CD14-positive monocyte (primary cell): ENCODE measurements around the gene RAB21. TPM values are rescaled to one million over a fixed set of nuclear protein-coding genes. Genes with fewer than 3 reads are reported as not detected.

Experiments used
- DNase-seq, 3 donors: peaks; one replicate each; pipeline ENCODE4 v3.0.0-alpha.2; 2011 to 2022
- H2AFZ ChIP-seq: 2 replicates; pipeline ENCODE4 v1.6.0; 2012; ENCODE audit warnings: mild to moderate bottlenecking, low read depth, low read length, inconsistent platforms; ENCODE audit not compliant: insufficient read depth, poor library complexity, severe bottlenecking
- H3K27ac ChIP-seq, 2 donors: 1 replicate in 1 of 2; 2 replicates in 1 of 2; pipeline ENCODE4 v1.5.1; 2012 to 2013; ENCODE audit warnings: low read length in 2 of 2, control low read depth in 1 of 2, inconsistent platforms in 1 of 2, low read depth in 1 of 2, mild to moderate bottlenecking in 1 of 2
- H3K27me3 ChIP-seq, 2 donors: one replicate each; pipeline versions ENCODE4 v1.6.0 to v1.6.1; 2011 to 2013; ENCODE audit warnings: low read length in 2 of 2; ENCODE audit not compliant: control insufficient read depth in 2 of 2, insufficient read depth in 2 of 2
- H3K36me3 ChIP-seq, 2 donors: replicated peaks in 1 of 2; 1 replicate in 1 of 2; 2 replicates in 1 of 2; pipeline versions ENCODE4 v1.5.1 to v1.6.1; 2012 to 2013; ENCODE audit warnings: low read length in 2 of 2, control low read depth in 1 of 2, inconsistent platforms in 1 of 2, mild to moderate bottlenecking in 1 of 2; ENCODE audit not compliant: insufficient read depth in 2 of 2, control insufficient read depth in 1 of 2
- H3K4me1 ChIP-seq, 2 donors: 1 replicate in 1 of 2; 2 replicates in 1 of 2; pipeline versions ENCODE4 v1.5.1 to v1.6.1; 2012 to 2013; ENCODE audit warnings: low read length in 2 of 2, control low read depth in 1 of 2, inconsistent platforms in 1 of 2, mild to moderate bottlenecking in 1 of 2, moderate library complexity in 1 of 2; ENCODE audit not compliant: insufficient read depth in 2 of 2, control insufficient read depth in 1 of 2
- H3K4me2 ChIP-seq: replicated peaks from 2 replicates; pipeline ENCODE3; 2012; ENCODE audit warnings: low read length, moderate library complexity, mild to moderate bottlenecking; ENCODE audit not compliant: poor library complexity, severe bottlenecking; ENCODE audit errors: extremely low read depth
- H3K4me3 ChIP-seq, 3 experiments: fragments of 200-600 bp in 1 of 3; sonication (generic) in 1 of 3; replicated peaks in 1 of 3; 1 replicate in 2 of 3; 2 replicates in 1 of 3; pipeline ENCODE4 v1.5.1; 2011 to 2013; ENCODE audit warnings: low read length in 3 of 3, mild to moderate bottlenecking in 3 of 3, control low read depth in 2 of 3, low read depth in 2 of 3, inconsistent platforms in 1 of 3, moderate library complexity in 1 of 3
- H3K79me2 ChIP-seq: 2 replicates; pipeline ENCODE4 v1.6.0; 2012; ENCODE audit warnings: mild to moderate bottlenecking, control low read depth, inconsistent platforms, low read length, moderate library complexity; ENCODE audit not compliant: insufficient read depth
- H3K9ac ChIP-seq: 2 replicates; pipeline ENCODE4 v1.6.0; 2017; ENCODE audit warnings: low read length, mild to moderate bottlenecking; ENCODE audit not compliant: insufficient read depth, poor library complexity, severe bottlenecking
- H3K9me3 ChIP-seq, 2 donors: replicated peaks in 1 of 2; 1 replicate in 1 of 2; 2 replicates in 1 of 2; pipeline versions ENCODE4 v1.5.1 to v1.6.1; 2012 to 2013; ENCODE audit warnings: low read length in 2 of 2, control low read depth in 1 of 2; ENCODE audit not compliant: control insufficient read depth in 1 of 2, insufficient read depth in 1 of 2
- H4K20me1 ChIP-seq: 2 replicates; pipeline ENCODE4 v1.6.0; 2012; ENCODE audit warnings: mild to moderate bottlenecking, low read length, control low read depth, moderate library complexity; ENCODE audit not compliant: insufficient read depth
- H3K27ac Mint-ChIP-seq, 7 donors: one replicate each; pipeline ENCODE4 v1.8.0; 2020; ENCODE audit warnings: mild to moderate bottlenecking in 7 of 7, mixed read lengths in 7 of 7, moderate library complexity in 6 of 7, inconsistent platforms in 2 of 7
- H3K27me3 Mint-ChIP-seq, 3 donors: one replicate each; pipeline ENCODE4 v1.8.0; 2021 to 2022; ENCODE audit warnings: low read depth in 3 of 3, mild to moderate bottlenecking in 3 of 3, mixed read lengths in 3 of 3, moderate library complexity in 3 of 3, inconsistent platforms in 1 of 3
- H3K36me3 Mint-ChIP-seq, 2 donors: one replicate each; pipeline ENCODE4 v1.8.0; 2020; ENCODE audit warnings: mixed read lengths in 2 of 2, inconsistent platforms in 1 of 2, mild to moderate bottlenecking in 1 of 2
- H3K4me1 Mint-ChIP-seq: one replicate; pipeline ENCODE4 v1.8.0; 2020; ENCODE audit warnings: mild to moderate bottlenecking, mixed read lengths
- H3K4me3 Mint-ChIP-seq, 2 donors: one replicate each; pipeline ENCODE4 v1.8.0; 2020; ENCODE audit warnings: mild to moderate bottlenecking in 2 of 2, mixed read lengths in 2 of 2, moderate library complexity in 1 of 2
- H3K9me3 Mint-ChIP-seq, 7 donors: one replicate each; pipeline ENCODE4 v1.8.0; 2020 to 2022; ENCODE audit warnings: mixed read lengths in 7 of 7, mild to moderate bottlenecking in 6 of 7, moderate library complexity in 6 of 7, inconsistent platforms in 2 of 7
- WGBS: methylation state at CpG from one replicate; pipeline ENCODE4 v1.1.5; 2013; ENCODE audit warnings: missing lambda C conversion rate; ENCODE audit not compliant: insufficient coverage; 5-methylcytosine and 5-hydroxymethylcytosine counted together
- intact Hi-C, 2 donors: fragments of 100-400 bp; cut with micrococcal nuclease; formaldehyde crosslinking; loops; one replicate each; pipeline versions ENCODE4 v1.15.0 to v1.15.1; 2023
- polyA plus RNA-seq, 3 donors: library from polyadenylated mRNA; depleted of rRNA in 1 of 3; unstranded in 2 of 3; stranded (reverse) in 1 of 3; fragments of 300-500 nt in 2 of 3; fragments of >200 nt in 1 of 3; fragmentation: Illumina TruSeq in 2 of 3; gene quantifications; 1 replicate in 2 of 3; 2 replicates in 1 of 3; pipeline ENCODE4 v1.2.3, GENCODE V29; 2012 to 2021
- TF ChIP-seq, protein P1 (sequence below): fragments of 200-600 bp; IDR thresholded peaks from one replicate; pipeline ENCODE4 v1.8.0; 2022; ENCODE audit warnings: antibody characterized with exemption, mild to moderate bottlenecking

RAB21 gene
- polyA plus RNA-seq, 3 donors = 10.8 to 36.0 (median 31.1) TPM

DNA sequence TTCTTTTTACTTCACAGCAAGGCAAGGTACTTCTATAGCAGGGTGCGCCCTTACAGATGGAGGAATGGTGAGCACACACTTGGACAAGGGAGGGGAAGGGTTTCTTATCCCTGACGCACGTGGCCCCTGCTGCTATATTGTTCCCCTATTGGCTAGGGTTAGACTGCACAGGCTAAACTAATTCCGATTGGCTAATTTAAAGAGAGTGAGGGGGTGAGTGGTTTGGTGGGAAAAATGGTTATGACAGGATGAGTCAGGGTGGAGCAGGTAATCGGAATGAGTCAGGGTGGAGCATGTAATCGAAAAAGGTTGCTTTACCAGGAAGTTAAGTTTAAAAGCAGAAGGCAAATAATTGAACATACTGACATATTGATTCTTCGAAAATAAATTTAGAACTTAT, 23.7 kb upstream of the RAB21 start:
- Histone ChIP-seq H3K9me3 (no peaks in the 10 kb centered on the region), H3K4me2 (no peak overlapping the region), H3K27ac (no peak overlapping the region), H3K36me3 (no peaks in the 10 kb centered on the region), H3K4me3 (no peak overlapping the region), H2AFZ (no peak overlapping the region), H3K9ac (no peak overlapping the region), H3K4me1 (no peaks in the 10 kb centered on the region), H3K79me2 (no peaks in the 10 kb centered on the region), H4K20me1 (no peaks in the 10 kb centered on the region), H3K27me3 (no peaks in the 10 kb centered on the region)
- Mint-ChIP-seq H3K9me3 (peaks cover 0 to 4% (median 0%) of the 10 kb centered on the region in 7 donors), H3K27me3 (peaks cover 0 to 3% (median 2%) of the 10 kb centered on the region in 3 donors), H3K4me3 (no peak overlapping the region), H3K27ac (no peak overlapping the region), H3K36me3 (no peaks in the 10 kb centered on the region), H3K4me1 (no peaks in the 10 kb centered on the region)
- intact Hi-C loops = no loop called here
- no peak for DNase-seq
- WGBS = 100% methylated on average over 1 of the region's 7 CpGs
- TF ChIP-seq, protein P1, sequence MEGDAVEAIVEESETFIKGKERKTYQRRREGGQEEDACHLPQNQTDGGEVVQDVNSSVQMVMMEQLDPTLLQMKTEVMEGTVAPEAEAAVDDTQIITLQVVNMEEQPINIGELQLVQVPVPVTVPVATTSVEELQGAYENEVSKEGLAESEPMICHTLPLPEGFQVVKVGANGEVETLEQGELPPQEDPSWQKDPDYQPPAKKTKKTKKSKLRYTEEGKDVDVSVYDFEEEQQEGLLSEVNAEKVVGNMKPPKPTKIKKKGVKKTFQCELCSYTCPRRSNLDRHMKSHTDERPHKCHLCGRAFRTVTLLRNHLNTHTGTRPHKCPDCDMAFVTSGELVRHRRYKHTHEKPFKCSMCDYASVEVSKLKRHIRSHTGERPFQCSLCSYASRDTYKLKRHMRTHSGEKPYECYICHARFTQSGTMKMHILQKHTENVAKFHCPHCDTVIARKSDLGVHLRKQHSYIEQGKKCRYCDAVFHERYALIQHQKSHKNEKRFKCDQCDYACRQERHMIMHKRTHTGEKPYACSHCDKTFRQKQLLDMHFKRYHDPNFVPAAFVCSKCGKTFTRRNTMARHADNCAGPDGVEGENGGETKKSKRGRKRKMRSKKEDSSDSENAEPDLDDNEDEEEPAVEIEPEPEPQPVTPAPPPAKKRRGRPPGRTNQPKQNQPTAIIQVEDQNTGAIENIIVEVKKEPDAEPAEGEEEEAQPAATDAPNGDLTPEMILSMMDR = no peak

DNA sequence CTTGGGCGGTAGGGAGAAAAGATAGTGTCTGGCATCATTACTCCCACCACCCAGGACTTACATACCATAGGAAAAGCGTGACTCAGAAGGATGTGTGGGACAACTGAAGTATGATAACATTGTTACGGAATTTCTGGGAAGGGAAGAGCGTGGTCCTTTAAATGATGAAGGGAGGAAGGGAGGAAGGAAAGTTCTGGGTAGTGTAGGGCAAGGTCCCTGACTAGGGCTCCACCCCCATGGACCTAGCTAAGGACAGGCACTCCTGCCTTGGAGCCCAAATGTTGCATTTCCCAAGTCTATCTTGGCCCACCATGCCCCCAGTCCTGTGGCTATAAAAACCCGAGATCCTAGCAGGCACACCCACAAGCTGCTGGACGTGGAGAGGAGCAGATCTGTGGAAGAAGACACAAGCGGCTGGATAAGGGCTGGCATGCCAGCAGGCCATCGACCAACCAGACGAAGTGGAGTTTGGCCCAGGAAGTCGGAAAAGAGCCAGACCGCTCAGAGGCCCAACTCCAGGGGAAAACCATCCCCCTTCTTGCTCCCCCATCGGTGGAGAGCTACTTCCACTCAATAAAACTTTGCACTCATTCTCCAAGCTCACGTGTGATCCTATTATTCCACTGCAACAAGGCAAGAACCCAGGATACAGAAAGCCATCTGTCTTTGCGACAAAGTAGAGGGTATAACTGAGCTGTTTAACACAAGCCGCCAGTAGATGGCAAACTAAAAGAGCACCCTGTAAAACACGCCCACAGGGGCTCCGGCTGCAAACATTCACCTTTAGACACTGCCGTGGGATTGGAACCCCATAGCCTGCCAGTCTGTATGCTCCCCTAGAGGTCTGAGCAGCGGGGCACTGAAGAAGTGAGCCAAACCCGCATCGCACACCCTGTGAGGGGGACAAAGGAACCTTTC, 23.0 kb upstream of the RAB21 start:
- Mint-ChIP-seq H3K36me3 (no peaks in the 10 kb centered on the region), H3K9me3 (peaks cover 0 to 4% (median 0%) of the 10 kb centered on the region in 7 donors), H3K4me3 (no peak overlapping the region), H3K4me1 (no peaks in the 10 kb centered on the region), H3K27ac (peak overlapping the region in 1 of 7 donors; percentile 50), H3K27me3 (no peaks in the 10 kb centered on the region)
- 95% methylated on average over 16 of the region's 21 CpGs for WGBS
- no peak overlapping the region for H3K4me2 ChIP-seq
- intact Hi-C loops = no loop called here
- no peak overlapping the region for H3K27ac ChIP-seq
- no peaks in the 10 kb centered on the region for H3K79me2 ChIP-seq
- no peak for DNase-seq
- no peaks in the 10 kb centered on the region for H3K9me3 ChIP-seq
- H2AFZ ChIP-seq = no peak overlapping the region
- no peaks in the 10 kb centered on the region for H3K4me1 ChIP-seq
- no peaks in the 10 kb centered on the region for H3K36me3 ChIP-seq
- no peak overlapping the region for H3K9ac ChIP-seq
- TF ChIP-seq, protein P1 = no peak
- H3K4me3 ChIP-seq = no peak overlapping the region
- no peaks in the 10 kb centered on the region for H4K20me1 ChIP-seq
- H3K27me3 ChIP-seq = no peaks in the 10 kb centered on the region
